Activated CD4-positive, alpha-beta memory T cell treated with anti-CD3 and anti-CD28 coated beads for 36 hours (primary cell): ENCODE results near the gene RPP25L. TPM values are rescaled to one million over a fixed set of nuclear protein-coding genes. Genes with fewer than 3 reads are reported as not detected.

Experiments used
- CTCF ChIA-PET: fragments of 350-600 bp; sonication (Branson Sonifier 250); formaldehyde crosslinking; loops from one replicate; lab custom pipeline; 2021; ENCODE audit warnings: antibody characterized with exemption, inconsistent platforms; lab: Charles Lee
- POLR2A ChIA-PET: fragments of 350-600 bp; sonication (Branson Sonifier 250); formaldehyde crosslinking; loops from one replicate; lab custom pipeline; 2021; ENCODE audit warnings: antibody characterized with exemption; lab: Charles Lee
- DNase-seq: peaks from one replicate; pipeline ENCODE4 v3.0.0-alpha.2; 2020
- H3K27ac Mint-ChIP-seq: one replicate; pipeline ENCODE4 v1.8.0; 2021; ENCODE audit warnings: mixed read lengths
- H3K27me3 Mint-ChIP-seq: one replicate; pipeline ENCODE4 v1.8.0; 2021; ENCODE audit warnings: mixed read lengths
- H3K36me3 Mint-ChIP-seq: one replicate; pipeline ENCODE4 v1.8.0; 2021; ENCODE audit warnings: mixed read lengths
- H3K4me1 Mint-ChIP-seq: one replicate; pipeline ENCODE4 v1.8.0; 2021; ENCODE audit warnings: low read depth, mixed read lengths
- H3K4me3 Mint-ChIP-seq: one replicate; pipeline ENCODE4 v1.8.0; 2021; ENCODE audit warnings: mild to moderate bottlenecking, mixed read lengths
- H3K9me3 Mint-ChIP-seq: one replicate; pipeline ENCODE4 v1.8.0; 2021; ENCODE audit warnings: mixed read lengths
- intact Hi-C: fragments of 100-400 bp; cut with micrococcal nuclease; formaldehyde crosslinking; loops from one replicate; pipeline ENCODE4 v1.15.1; 2023
- total RNA-seq, 2 experiments: library from RNA; stranded (reverse); gene quantifications; one replicate each; pipeline ENCODE4 v1.2.3, GENCODE V29; 2021

The RPP25L gene
- total RNA-seq, 2 experiments from 2014 or later, result 29.3 to 31.1 TPM

GRCh38 chr9:34636791-34637355, 25.0 kb upstream of the RPP25L start:
- peaks cover 41% of the 10 kb centered on the region for H3K4me1 Mint-ChIP-seq
- H3K9me3 Mint-ChIP-seq, result no peaks in the 10 kb centered on the region
- peak overlapping the region; percentile 80 for H3K27ac Mint-ChIP-seq
- ChIA-PET POLR2A (interaction anchor here (1.1 to 3.7 kb wide), 8 partner anchors 10 to 443 kb away, joined by 4 to 42 read pairs (median 6); partner anchors contain the start of genes CCL27, DCTN3, FANCG and GALT), CTCF (interaction anchor here (1.0 to 8.0 kb wide), 13 partner anchors 11 to 259 kb away, joined by 3 to 135 read pairs (median 7); partner anchors contain the start of genes DCTN3, GALT and RPP25L)
- H3K4me3 Mint-ChIP-seq, result peak overlapping the region; percentile 94
- intact Hi-C loops, result loop anchor here (1.0 to 10.0 kb wide), 2 partner anchors 17 to 312 kb away; partner anchors contain the start of genes DCTN3, KIF24 and NUDT2
- no peak for DNase-seq
- H3K27me3 Mint-ChIP-seq, result no peaks in the 10 kb centered on the region
- H3K36me3 Mint-ChIP-seq, result peaks cover 20% of the 10 kb centered on the region

- Mint-ChIP-seq H3K27me3 (peaks cover under 1% of the 10 kb centered on the region), H3K4me1 (peaks cover 41% of the 10 kb centered on the region), H3K9me3 (no peaks in the 10 kb centered on the region), H3K4me3 (peak overlapping the region; percentile 65), H3K27ac (no peak overlapping the region), H3K36me3 (peaks cover 20% of the 10 kb centered on the region)
- intact Hi-C loops, result loop anchor here (10.0 kb wide), 1 partner anchor 311 kb away; the partner anchor contains the start of genes KIF24 and NUDT2
- ChIA-PET CTCF (interaction anchor here (0.9 to 8.0 kb wide), 11 partner anchors 12 to 256 kb away, joined by 3 to 135 read pairs (median 7); partner anchors contain the start of genes CCL27, DCTN3, GALT and RPP25L), POLR2A (interaction anchor here (1.1 to 3.7 kb wide), 3 partner anchors 10 to 18 kb away, joined by 3 to 22 read pairs (median 3); partner anchors contain the start of gene DCTN3)
- DNase-seq, result no peak
These were observed 23.7 kb upstream of the RPP25L start for GRCh38 chr9:34635556-34635955.

- ChIA-PET CTCF (interaction anchor here (0.6 to 8.0 kb wide), 29 partner anchors 9 to 1111 kb away, joined by 3 to 135 read pairs (median 5); partner anchors contain the start of genes CCL27, DCTN3, GALT and RPP25L), POLR2A (interaction anchor here (0.9 to 1.3 kb wide), 4 partner anchors 12 to 22 kb away, joined by 3 to 5 read pairs (median 4); partner anchors contain the start of genes GALT and RPP25L)
- Mint-ChIP-seq H3K9me3 (no peaks in the 10 kb centered on the region), H3K36me3 (peaks cover 20% of the 10 kb centered on the region), H3K27me3 (peaks cover 8% of the 10 kb centered on the region), H3K4me3 (no peak overlapping the region), H3K4me1 (peaks cover 41% of the 10 kb centered on the region), H3K27ac (no peak overlapping the region)
- DNase-seq, result no peak
- intact Hi-C loops, result loop anchor here (1.0 to 10.0 kb wide), 2 partner anchors 21 to 310 kb away; partner anchors contain the start of genes KIF24 and NUDT2
These were observed 22.8 kb upstream of the RPP25L start for GRCh38 chr9:34634551-34635248.

- Mint-ChIP-seq H3K4me3 (no peak overlapping the region), H3K9me3 (no peaks in the 10 kb centered on the region)
- POLR2A ChIA-PET, result interaction anchor here (0.7 to 1.3 kb wide), 4 partner anchors 13 to 438 kb away, joined by 3 to 5 read pairs (median 4); partner anchors contain the start of genes GALT, RPP25L and VCP
These were observed 22.1 kb upstream of the RPP25L start for GRCh38 chr9:34633851-34634550.

GRCh38 chr9:34633166-34633565, 21.3 kb upstream of the RPP25L start:
- H3K4me1 Mint-ChIP-seq, result peaks cover 42% of the 10 kb centered on the region
- intact Hi-C loops, result loop anchor here (10.0 kb wide), 1 partner anchor 308 kb away; the partner anchor contains the start of genes KIF24 and NUDT2
- ChIA-PET POLR2A (interaction anchor here (1.3 kb wide), 1 partner anchor 15 kb away, joined by 5 read pairs; no protein-coding TSS in a partner anchor), CTCF (interaction anchor here (0.7 to 8.0 kb wide), 18 partner anchors 10 to 245 kb away, joined by 3 to 135 read pairs (median 6); partner anchors contain the start of genes DCTN3, GALT and RPP25L)
- no peak overlapping the region for H3K27ac Mint-ChIP-seq
- H3K9me3 Mint-ChIP-seq, result no peaks in the 10 kb centered on the region
- DNase-seq, result no peak
- no peak overlapping the region for H3K4me3 Mint-ChIP-seq
- H3K27me3 Mint-ChIP-seq, result peaks cover 19% of the 10 kb centered on the region
- peaks cover 20% of the 10 kb centered on the region for H3K36me3 Mint-ChIP-seq

More at GRCh38 chr9:34633851-34634550, 22.1 kb upstream of the RPP25L start:
- H3K27ac Mint-ChIP-seq, result no peak overlapping the region
- H3K27me3 Mint-ChIP-seq, result peaks cover 14% of the 10 kb centered on the region
- peaks cover 20% of the 10 kb centered on the region for H3K36me3 Mint-ChIP-seq
- peaks cover 45% of the 10 kb centered on the region for H3K4me1 Mint-ChIP-seq
- intact Hi-C loops, result loop anchor here (1.0 to 10.0 kb wide), 2 partner anchors 21 to 309 kb away; partner anchors contain the start of genes KIF24 and NUDT2
- DNase-seq, result peak; percentile 81
- CTCF ChIA-PET, result interaction anchor here (0.6 to 8.0 kb wide), 30 partner anchors 10 to 1111 kb away, joined by 3 to 135 read pairs (median 5); partner anchors contain the start of genes DCTN3, GALT and RPP25L

- CTCF ChIA-PET, result interaction anchor here (0.7 to 2.1 kb wide), 3 partner anchors 10 to 28 kb away, joined by 3 to 7 read pairs (median 4); partner anchors contain the start of gene DCTN3
- Mint-ChIP-seq H3K9me3 (no peaks in the 10 kb centered on the region), H3K27me3 (peaks cover 36% of the 10 kb centered on the region)
These were observed 18.7 kb upstream of the RPP25L start for GRCh38 chr9:34630402-34631154.

GRCh38 chr9:34629491-34629808, 17.6 kb upstream of the RPP25L start:
- Mint-ChIP-seq H3K4me3 (peak overlapping the region; percentile 66), H3K4me1 (peaks cover 19% of the 10 kb centered on the region), H3K36me3 (no peaks in the 10 kb centered on the region), H3K27me3 (peaks cover 41% of the 10 kb centered on the region), H3K9me3 (no peaks in the 10 kb centered on the region), H3K27ac (no peak overlapping the region)
- intact Hi-C loops, result no loop called here
- DNase-seq, result no peak
- ChIA-PET POLR2A (interaction anchor here (1.1 kb wide), 1 partner anchor 9 kb away, joined by 3 read pairs; no protein-coding TSS in a partner anchor), CTCF (interaction anchor here (0.9 to 2.2 kb wide), 5 partner anchors 9 to 423 kb away, joined by 3 to 7 read pairs (median 3); partner anchors contain the start of genes DCTN3 and GALT)

More at GRCh38 chr9:34630402-34631154, 18.7 kb upstream of the RPP25L start:
- intact Hi-C loops, result loop anchor here (10.0 kb wide), 1 partner anchor 306 kb away; the partner anchor contains the start of genes KIF24 and NUDT2
- H3K27ac Mint-ChIP-seq, result no peak overlapping the region
- peaks cover 28% of the 10 kb centered on the region for H3K4me1 Mint-ChIP-seq
- DNase-seq, result no peak
- POLR2A ChIA-PET, result interaction anchor here (1.2 kb wide), 1 partner anchor 13 kb away, joined by 4 read pairs; no protein-coding TSS in a partner anchor
- H3K4me3 Mint-ChIP-seq, result no peak overlapping the region
- H3K36me3 Mint-ChIP-seq, result peaks cover 11% of the 10 kb centered on the region

GRCh38 chr9:34628656-34629490, 17.0 kb upstream of the RPP25L start, which contains the start of gene ARID3C:
Gene ARID3C (minus strand): TSS chr9:34629066. CDS start chr9:34628014, 1,052 bp downstream.
- intact Hi-C loops, result no loop called here
- H3K4me1 Mint-ChIP-seq, result peaks cover 14% of the 10 kb centered on the region
- H3K36me3 Mint-ChIP-seq, result no peaks in the 10 kb centered on the region
- CTCF ChIA-PET, result interaction anchor here (0.9 to 2.2 kb wide), 6 partner anchors 9 to 423 kb away, joined by 3 to 7 read pairs (median 3); partner anchors contain the start of genes DCTN3 and GALT
- peak within 1 kb of the TSS; percentile 66 for H3K4me3 Mint-ChIP-seq
- H3K27ac Mint-ChIP-seq, result no peak within 1 kb of the TSS
- POLR2A ChIA-PET, result interaction anchor here (1.1 kb wide), 1 partner anchor 8 kb away, joined by 3 read pairs; no protein-coding TSS in a partner anchor
- peaks cover 46% of the 10 kb centered on the region for H3K27me3 Mint-ChIP-seq
- peak; percentile 59 for DNase-seq
- no peaks in the 10 kb centered on the region for H3K9me3 Mint-ChIP-seq

GRCh38 chr9:34627716-34628655, 16.1 kb upstream of the RPP25L start:
- ChIA-PET POLR2A (no interaction called here), CTCF (interaction anchor here (1.0 to 2.2 kb wide), 3 partner anchors 12 to 75 kb away, joined by 3 to 6 read pairs (median 3); no protein-coding TSS in a partner anchor)
- H3K27me3 Mint-ChIP-seq, result peaks cover 50% of the 10 kb centered on the region
- no peak for DNase-seq
- no peak overlapping the region for H3K27ac Mint-ChIP-seq
- H3K36me3 Mint-ChIP-seq, result no peaks in the 10 kb centered on the region
- H3K4me3 Mint-ChIP-seq, result peak overlapping the region; percentile 60
- intact Hi-C loops, result no loop called here
- H3K9me3 Mint-ChIP-seq, result no peaks in the 10 kb centered on the region
- peaks cover 17% of the 10 kb centered on the region for H3K4me1 Mint-ChIP-seq
